Right lobe of liver (tissue), 4 donors: Measurements from ENCODE around the gene PLA2G4A.

ENCODE experiments used
- POLR2A ChIP-seq: fragments of 450-650 bp; IDR thresholded peaks from one replicate; pipeline ENCODE4 v1.6.1; 2017; ENCODE audit warnings: antibody characterized with exemption, mild to moderate bottlenecking
- TF ChIP-seq, protein P1 (sequence below), 4 donors: fragments of 200-600 bp in 3 of 4; fragments of 450-650 bp in 1 of 4; IDR thresholded peaks; one replicate each; pipeline versions ENCODE4 v1.5.1 to v1.8.0; 2016 to 2022; ENCODE audit warnings: antibody characterized with exemption in 4 of 4, mild to moderate bottlenecking in 2 of 4
- donor health status: DM: no; HTN: no; CAD: no.
- donor health status: DM: no; HTN: no; CAD: no.
- donor health status: DM: no; HTN: yes; CAD: no.

DNA sequence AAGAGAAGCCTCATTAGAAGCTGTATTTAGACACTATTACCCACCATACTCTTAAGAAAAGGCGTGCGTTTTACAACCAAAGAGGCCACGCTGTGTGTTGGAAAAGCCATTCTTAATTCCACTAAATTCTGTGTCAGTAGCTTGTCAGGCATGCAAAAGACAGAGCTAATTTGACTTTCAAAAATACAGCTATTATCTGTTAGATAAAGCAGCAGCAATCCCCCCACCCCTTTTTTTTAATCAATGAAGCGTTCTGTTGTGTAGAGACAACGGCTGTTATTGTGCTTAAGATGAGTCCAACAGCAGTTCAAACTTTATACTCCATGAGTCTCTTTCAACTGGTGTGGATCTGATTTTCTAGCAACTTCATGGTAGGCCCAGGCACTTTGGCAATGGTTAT lies 43.5 kb downstream of the PLA2G4A start:
- TF ChIP-seq, protein P1, sequence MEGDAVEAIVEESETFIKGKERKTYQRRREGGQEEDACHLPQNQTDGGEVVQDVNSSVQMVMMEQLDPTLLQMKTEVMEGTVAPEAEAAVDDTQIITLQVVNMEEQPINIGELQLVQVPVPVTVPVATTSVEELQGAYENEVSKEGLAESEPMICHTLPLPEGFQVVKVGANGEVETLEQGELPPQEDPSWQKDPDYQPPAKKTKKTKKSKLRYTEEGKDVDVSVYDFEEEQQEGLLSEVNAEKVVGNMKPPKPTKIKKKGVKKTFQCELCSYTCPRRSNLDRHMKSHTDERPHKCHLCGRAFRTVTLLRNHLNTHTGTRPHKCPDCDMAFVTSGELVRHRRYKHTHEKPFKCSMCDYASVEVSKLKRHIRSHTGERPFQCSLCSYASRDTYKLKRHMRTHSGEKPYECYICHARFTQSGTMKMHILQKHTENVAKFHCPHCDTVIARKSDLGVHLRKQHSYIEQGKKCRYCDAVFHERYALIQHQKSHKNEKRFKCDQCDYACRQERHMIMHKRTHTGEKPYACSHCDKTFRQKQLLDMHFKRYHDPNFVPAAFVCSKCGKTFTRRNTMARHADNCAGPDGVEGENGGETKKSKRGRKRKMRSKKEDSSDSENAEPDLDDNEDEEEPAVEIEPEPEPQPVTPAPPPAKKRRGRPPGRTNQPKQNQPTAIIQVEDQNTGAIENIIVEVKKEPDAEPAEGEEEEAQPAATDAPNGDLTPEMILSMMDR (IDR thresholded peaks at IDR 0.05): no peak
- no peak for TF ChIP-seq POLR2A
